PC-3 (cell line): ENCODE measurements around the gene SUGP1.

ENCODE experiments used
- CTCF ChIP-seq: fragments of 300-600 bp; sonication (generic); conservative IDR thresholded peaks from 2 replicates; pipeline ENCODE4 v1.5.1; 2017; ENCODE audit warnings: antibody characterized with exemption, low read depth, mild to moderate bottlenecking, low read length
- EZH2 ChIP-seq: fragments of 300-600 bp; sonication (generic); IDR thresholded peaks from one replicate; pipeline ENCODE4 v1.6.1; 2017; ENCODE audit warnings: antibody characterized with exemption, mild to moderate bottlenecking, low read length; ENCODE audit not compliant: unreplicated experiment
- EZH2phosphoT487 ChIP-seq: fragments of 300-600 bp; sonication (generic); IDR thresholded peaks from 2 replicates; pipeline ENCODE4 v1.6.1; 2018; ENCODE audit warnings: mild to moderate bottlenecking, antibody characterized with exemption, low read length, borderline replicate concordance

- TF ChIP-seq CTCF (no peak), EZH2phosphoT487 (no peak), EZH2 (no peak)
These were observed 88.0 kb downstream of the SUGP1 start for GRCh38 chr19:19232261-19232721.
